ENCODE results near the gene NHSL2.
A peak's percentile ranks its signal among the peaks of the same experiment; 100 is the strongest.

NHSL2 gene

GRCh38 chrX:72182924-72183323 lies 272.3 kb downstream of the NHSL2 start:
- no peak for DNase-seq (ENCODE audit: low spot score)

GRCh38 chrX:72201836-72202536 lies 291.3 kb downstream of the NHSL2 start:
- DNase-seq (ENCODE audit: low spot score): peak; percentile 38

Data from GM03348 (cell line).